DOHH2 (cell line): ENCODE data around the gene SPIRE1.
"Not testable (repeated sequence)": the region's sequence is repeated elsewhere in the genome, so short reads cannot be mapped to it uniquely, and the experiment has no call there.

ENCODE experiments used
- H3F3A ChIP-seq: fragments of 200-600 bp; sonication (generic), shearing (Covaris generic); 2 replicates; pipeline ENCODE4 v1.6.0; 2016; ENCODE audit warnings: antibody characterized with exemption, mild to moderate bottlenecking; ENCODE audit not compliant: control insufficient read depth, insufficient read depth
- H3K27ac ChIP-seq: fragments of 200-600 bp; sonication (generic); 2 replicates; pipeline ENCODE4 v1.5.1; 2014; ENCODE audit warnings: low read depth, mild to moderate bottlenecking, low read length, moderate library complexity
- H3K27me3 ChIP-seq: fragments of 200-600 bp; sonication (generic); 2 replicates; pipeline ENCODE4 v1.6.1; 2014; ENCODE audit warnings: mild to moderate bottlenecking, low read length, mixed read lengths; ENCODE audit not compliant: control insufficient read depth
- H3K36me3 ChIP-seq: fragments of 200-600 bp; sonication (generic); 2 replicates; pipeline ENCODE4 v1.6.1; 2014; ENCODE audit warnings: mild to moderate bottlenecking, low read length, moderate library complexity, mixed read lengths; ENCODE audit not compliant: control insufficient read depth
- H3K4me1 ChIP-seq: fragments of 200-600 bp; sonication (generic); 2 replicates; pipeline ENCODE4 v1.6.1; 2014; ENCODE audit warnings: mild to moderate bottlenecking, low read length, mixed read lengths; ENCODE audit not compliant: control insufficient read depth
- H3K4me2 ChIP-seq: fragments of 200-600 bp; sonication (generic); 2 replicates; pipeline ENCODE4 v1.6.0; 2014; ENCODE audit warnings: mild to moderate bottlenecking, low read length, moderate library complexity
- H3K4me3 ChIP-seq: fragments of 200-600 bp; sonication (generic); 2 replicates; pipeline ENCODE4 v1.5.1; 2014; ENCODE audit warnings: mild to moderate bottlenecking, low read length, mixed read lengths
- H3K79me2 ChIP-seq: fragments of 200-600 bp; sonication (generic); 2 replicates; pipeline ENCODE4 v1.6.1; 2014; ENCODE audit warnings: mild to moderate bottlenecking, low read length, mixed read lengths; ENCODE audit not compliant: control insufficient read depth
- H3K9me2 ChIP-seq: fragments of 200-600 bp; sonication (generic); replicated peaks from 2 replicates; pipeline ENCODE4 v1.6.1; 2014; ENCODE audit warnings: mild to moderate bottlenecking, low read length, mixed read lengths; ENCODE audit not compliant: control insufficient read depth
- H3K9me3 ChIP-seq: fragments of 200-600 bp; sonication (generic); 2 replicates; pipeline ENCODE4 v1.6.1; 2014; ENCODE audit warnings: antibody characterized with exemption, low read length, mixed read lengths; ENCODE audit not compliant: control insufficient read depth, insufficient read depth
- H4K20me1 ChIP-seq: fragments of 200-600 bp; sonication (generic); 2 replicates; pipeline ENCODE4 v1.6.0; 2014; ENCODE audit warnings: low read depth, mild to moderate bottlenecking, antibody characterized with exemption, low read length, moderate library complexity; ENCODE audit not compliant: control insufficient read depth, insufficient read depth
- CTCF ChIP-seq: fragments of 200-600 bp; sonication (generic); IDR thresholded peaks from one replicate; pipeline ENCODE4 v1.5.1; 2014; ENCODE audit warnings: antibody characterized with exemption, mild to moderate bottlenecking, low read depth, low read length; ENCODE audit not compliant: poor library complexity, severe bottlenecking
- EZH2phosphoT487 ChIP-seq: fragments of 200-600 bp; sonication (generic); IDR thresholded peaks from 2 replicates; pipeline ENCODE4 v1.6.1; 2017; ENCODE audit warnings: borderline replicate concordance, mild to moderate bottlenecking, antibody characterized with exemption, low read length, moderate library complexity, mixed read lengths

The SPIRE1 gene

GRCh38 chr18:12645254-12645653, 12.7 kb downstream of the SPIRE1 start:
- Histone ChIP-seq H3K9me3 (no peaks in the 10 kb centered on the region), H3K4me2 (no peak overlapping the region), H3K4me3 (no peak overlapping the region), H3K27me3 (peaks cover 3% of the 10 kb centered on the region; the same call in 1 of the 2 replicates), H3F3A (no peaks in the 10 kb centered on the region), H4K20me1 (no peaks in the 10 kb centered on the region), H3K27ac (no peak overlapping the region), H3K36me3 (no peaks in the 10 kb centered on the region), H3K4me1 (no peaks in the 10 kb centered on the region), H3K79me2 (no peaks in the 10 kb centered on the region), H3K9me2 (no peaks in the 10 kb centered on the region)
- no peak for TF ChIP-seq CTCF
- no peak for TF ChIP-seq EZH2phosphoT487

GRCh38 chr18:12643756-12644155, 14.2 kb downstream of the SPIRE1 start:
- H3K9me3 ChIP-seq, H3K79me2 ChIP-seq: not testable (repeated sequence)

GRCh38 chr18:12640881-12641200, 17.1 kb downstream of the SPIRE1 start:
- Histone ChIP-seq H3K9me3 (no peaks in the 10 kb centered on the region), H3K79me2 (no peaks in the 10 kb centered on the region), H4K20me1 (no peaks in the 10 kb centered on the region), H3K36me3 (no peaks in the 10 kb centered on the region), H3K4me2 (no peak overlapping the region), H3K4me3 (no peak overlapping the region), H3K27ac (no peak overlapping the region), H3K9me2 (no peaks in the 10 kb centered on the region), H3K4me1 (no peaks in the 10 kb centered on the region), H3F3A (no peaks in the 10 kb centered on the region), H3K27me3 (peaks cover 3% of the 10 kb centered on the region; the same call in 1 of the 2 replicates)
- TF ChIP-seq CTCF (no peak), EZH2phosphoT487 (no peak)

More at GRCh38 chr18:12643756-12644155, 14.2 kb downstream of the SPIRE1 start:
- H3K4me1 ChIP-seq, H3K27me3 ChIP-seq, H3F3A ChIP-seq, H3K36me3 ChIP-seq, H3K4me3 ChIP-seq, H3K9me2 ChIP-seq, H3K4me2 ChIP-seq, H3K27ac ChIP-seq, H4K20me1 ChIP-seq: not testable (repeated sequence)

- peaks cover 3% of the 10 kb centered on the region; the same call in 1 of the 2 replicates for H3K27me3 ChIP-seq
- no peaks in the 10 kb centered on the region for H3F3A ChIP-seq
- no peaks in the 10 kb centered on the region for H3K9me3 ChIP-seq
- H3K4me1 ChIP-seq = no peaks in the 10 kb centered on the region
- H3K27ac ChIP-seq = no peak overlapping the region
- TF ChIP-seq CTCF (no peak), EZH2phosphoT487 (no peak)
- no peak overlapping the region for H3K4me2 ChIP-seq
- no peaks in the 10 kb centered on the region for H3K36me3 ChIP-seq
- no peaks in the 10 kb centered on the region for H3K79me2 ChIP-seq
- no peak overlapping the region for H3K4me3 ChIP-seq
- no peaks in the 10 kb centered on the region for H4K20me1 ChIP-seq
- H3K9me2 ChIP-seq = no peaks in the 10 kb centered on the region
These were observed 17.7 kb downstream of the SPIRE1 start for GRCh38 chr18:12639990-12640880.
